GM12878 (cell line): Measurements from ENCODE around the gene PDCD1LG2. TPM values are rescaled to one million over a fixed set of nuclear protein-coding genes. Genes with fewer than 3 reads are reported as not detected.

ENCODE experiments used
- BCL11A ChIP-seq: IDR thresholded peaks from 2 replicates; pipeline ENCODE4 v1.6.1; 2011; ENCODE audit warnings: low read depth, low read length
- CREB1 ChIP-seq: IDR thresholded peaks from 2 replicates; pipeline ENCODE4 v1.6.1; 2012; ENCODE audit warnings: low read depth, mild to moderate bottlenecking, inconsistent platforms
- CREM ChIP-seq: IDR thresholded peaks from 2 replicates; pipeline ENCODE4 v1.6.1; 2014; ENCODE audit warnings: antibody characterized with exemption, low read depth
- EED ChIP-seq: sonication (generic); IDR thresholded peaks from 2 replicates; pipeline ENCODE4 v1.6.1; 2016; ENCODE audit warnings: antibody characterized with exemption, low read depth
- EP300 ChIP-seq, 2 experiments: fragments of 150-350 bp in 1 of 2; IDR thresholded peaks; 2 replicates each; pipeline ENCODE4 v1.6.1; 2011 to 2012; ENCODE audit warnings: low read depth in 2 of 2, low read length in 2 of 2, borderline replicate concordance in 1 of 2, improper control_type of control experiment in 1 of 2, inconsistent platforms in 1 of 2; ENCODE audit not compliant: control insufficient read depth in 1 of 2
- FOXM1 ChIP-seq: IDR thresholded peaks from 2 replicates; pipeline ENCODE4 v1.6.1; 2012; ENCODE audit warnings: low read depth, mild to moderate bottlenecking, inconsistent platforms, low read length, moderate library complexity
- IKZF2 ChIP-seq, 2 experiments: fragments of 450-650 bp; IDR thresholded peaks; 2 replicates each; pipeline ENCODE4 v1.6.1; 2017; ENCODE audit warnings: mild to moderate bottlenecking in 2 of 2, moderate library complexity in 2 of 2
- JUNB ChIP-seq: IDR thresholded peaks from 2 replicates; pipeline ENCODE4 v1.6.1; 2016; ENCODE audit warnings: antibody characterized with exemption, mild to moderate bottlenecking
- KAT2A ChIP-seq: conservative IDR thresholded peaks from 2 replicates; pipeline ENCODE4 v1.6.1; 2011; ENCODE audit warnings: low read depth, low read length; ENCODE audit not compliant: control insufficient read depth
- PAX5 ChIP-seq: IDR thresholded peaks from 2 replicates; pipeline ENCODE4 v1.6.1; 2011; ENCODE audit warnings: low read depth, low read length, borderline replicate concordance
- PAX8 ChIP-seq: fragments of 450-650 bp; IDR thresholded peaks from 2 replicates; pipeline ENCODE4 v1.6.1; 2017; ENCODE audit warnings: mild to moderate bottlenecking, moderate library complexity
- POU2F2 ChIP-seq: IDR thresholded peaks from 3 replicates; pipeline ENCODE4 v1.6.1; 2011; ENCODE audit warnings: low read depth, mild to moderate bottlenecking, low read length, borderline replicate concordance
- RUNX3 ChIP-seq: IDR thresholded peaks from 2 replicates; pipeline ENCODE4 v1.6.1; 2012; ENCODE audit warnings: low read length, inconsistent platforms
- SIN3A ChIP-seq: IDR thresholded peaks from 2 replicates; pipeline ENCODE4 v1.6.1; 2012; ENCODE audit warnings: low read depth, low read length, improper control_type of control experiment
- SMARCA5 ChIP-seq: fragments of 450-650 bp; IDR thresholded peaks from 2 replicates; pipeline ENCODE4 v1.6.1; 2017; ENCODE audit warnings: mild to moderate bottlenecking
- SUZ12 ChIP-seq: fragments of 200-600 bp; sonication (generic); IDR thresholded peaks from one replicate; pipeline ENCODE4 v1.6.1; 2018; ENCODE audit warnings: antibody characterized with exemption, mild to moderate bottlenecking; ENCODE audit not compliant: unreplicated experiment
- YY1 ChIP-seq: IDR thresholded peaks from 2 replicates; pipeline ENCODE4 v1.6.1; 2011; ENCODE audit warnings: low read depth, mild to moderate bottlenecking, low read length
- ZBED1 ChIP-seq: IDR thresholded peaks from 2 replicates; pipeline ENCODE4 v1.6.1; 2016; ENCODE audit warnings: borderline replicate concordance
- ZNF24 ChIP-seq: fragments of 450-650 bp; IDR thresholded peaks from 2 replicates; pipeline ENCODE4 v1.6.1; 2017; ENCODE audit warnings: antibody characterized with exemption, mild to moderate bottlenecking
- polyA plus RNA-seq, 11 experiments: library from polyadenylated mRNA; depleted of rRNA in 4 of 11; unstranded in 6 of 11; stranded (reverse) in 5 of 11; fragments of >200 nt; fragmentation: Nextera tagmentation in 4 of 11; fragmentation: Illumina TruSeq in 1 of 11; extraction: Ambion mirVana in 4 of 11; extraction: Trizol in 1 of 11; gene quantifications; 1 replicate in 1 of 11; 2 replicates in 10 of 11; pipeline versions ENCODE4 v1.2.1 to v1.2.3, GENCODE V29; 2011 to 2016; ENCODE audit warnings: inconsistent platforms in 2 of 11, missing spikeins in 2 of 11, low read depth in 1 of 11
- total RNA-seq, 4 experiments: library from RNA; depleted of rRNA in 3 of 4; stranded (reverse); fragments of >200 nt in 3 of 4; fragmentation: Illumina TruSeq in 1 of 4; extraction: Trizol in 1 of 4; gene quantifications; 2 replicates each; pipeline versions ENCODE4 v1.2.1 to v1.2.3, GENCODE V29; 2013 to 2021
- TF ChIP-seq, protein P1 (sequence below): fragments of 450-650 bp; IDR thresholded peaks from 2 replicates; pipeline ENCODE4 v1.6.1; 2016; ENCODE audit warnings: mild to moderate bottlenecking
- TF ChIP-seq, protein P2 (sequence below): IDR thresholded peaks from 2 replicates; pipeline ENCODE4 v1.6.1; 2012; ENCODE audit warnings: low read depth, low read length, improper control_type of control experiment
- TF ChIP-seq, protein P3 (sequence below): fragments of 450-650 bp; IDR thresholded peaks from 2 replicates; pipeline ENCODE4 v1.6.1; 2018; ENCODE audit warnings: mild to moderate bottlenecking, low read depth, moderate library complexity; ENCODE audit not compliant: partially characterized antibody

The PDCD1LG2 gene
- total and polyA plus RNA-seq, 10 of the 15 experiments (the other 5 are each of a cell fraction or from before 2014, with no cell fraction given) = 1.5 to 37.3 (median 3.0) TPM

DNA sequence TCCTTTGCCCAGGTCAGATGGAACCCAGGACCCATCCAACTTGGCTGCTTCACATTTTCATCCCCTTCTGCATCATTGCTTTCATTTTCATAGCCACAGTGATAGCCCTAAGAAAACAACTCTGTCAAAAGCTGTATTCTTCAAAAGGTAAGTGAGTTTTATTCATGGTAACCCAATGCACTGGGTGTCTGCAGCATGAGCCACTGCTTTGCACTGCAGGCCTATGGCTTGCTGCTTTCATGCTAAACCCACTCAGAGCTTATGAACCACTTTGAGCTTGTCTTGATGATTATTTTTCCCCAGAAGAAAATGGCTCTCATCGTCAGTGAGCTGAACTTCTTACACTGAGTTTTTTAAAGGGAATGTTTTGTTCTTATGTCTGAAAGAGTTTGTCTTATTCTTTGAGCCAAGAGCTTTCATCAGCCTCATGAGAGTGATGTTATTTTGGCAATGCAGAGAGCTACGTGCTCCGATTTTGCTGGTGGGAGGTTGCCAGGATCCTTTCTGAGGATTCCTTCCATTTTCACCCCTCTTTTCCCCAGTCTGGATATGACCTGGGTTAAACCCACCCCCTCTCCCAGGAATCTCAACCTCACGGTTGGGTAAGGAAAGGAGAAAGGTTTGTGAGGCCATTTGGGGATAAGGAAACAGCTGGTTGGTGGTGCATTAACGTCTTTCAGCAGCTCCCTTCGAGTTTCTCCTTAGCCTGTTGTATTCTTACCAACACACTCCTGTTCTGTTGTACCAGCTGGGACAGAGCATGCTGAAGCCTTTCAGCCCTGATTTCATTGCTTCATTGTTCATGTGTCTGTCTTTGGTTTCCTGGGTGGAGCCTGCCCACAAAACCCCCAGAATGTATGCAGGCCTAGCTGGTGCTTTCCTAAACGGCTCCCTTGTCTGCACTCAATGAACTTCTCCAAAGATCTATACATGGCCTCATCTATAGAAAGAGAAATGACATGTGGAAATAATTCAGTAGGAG lies 47.6 kb downstream of the PDCD1LG2 start (continued):
- TF ChIP-seq SUZ12 = no peak
- TF ChIP-seq ZBED1 = no peak
- TF ChIP-seq FOXM1 = peak; percentile 51; the same call in 1 of the 2 replicates
- TF ChIP-seq PAX5 = peak; percentile 13; the same call in 1 of the 2 replicates
- TF ChIP-seq IKZF2 (IDR thresholded peaks at IDR 0.05) = peak in 1 of 2 experiments; percentile 45; a peak in 2 of 4 replicates
- TF ChIP-seq KAT2A = no peak
- TF ChIP-seq PAX8 = no peak
- TF ChIP-seq BCL11A = no peak
- TF ChIP-seq, protein P1, sequence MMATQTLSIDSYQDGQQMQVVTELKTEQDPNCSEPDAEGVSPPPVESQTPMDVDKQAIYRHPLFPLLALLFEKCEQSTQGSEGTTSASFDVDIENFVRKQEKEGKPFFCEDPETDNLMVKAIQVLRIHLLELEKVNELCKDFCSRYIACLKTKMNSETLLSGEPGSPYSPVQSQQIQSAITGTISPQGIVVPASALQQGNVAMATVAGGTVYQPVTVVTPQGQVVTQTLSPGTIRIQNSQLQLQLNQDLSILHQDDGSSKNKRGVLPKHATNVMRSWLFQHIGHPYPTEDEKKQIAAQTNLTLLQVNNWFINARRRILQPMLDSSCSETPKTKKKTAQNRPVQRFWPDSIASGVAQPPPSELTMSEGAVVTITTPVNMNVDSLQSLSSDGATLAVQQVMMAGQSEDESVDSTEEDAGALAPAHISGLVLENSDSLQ = peak; percentile 74
- TF ChIP-seq, protein P2, sequence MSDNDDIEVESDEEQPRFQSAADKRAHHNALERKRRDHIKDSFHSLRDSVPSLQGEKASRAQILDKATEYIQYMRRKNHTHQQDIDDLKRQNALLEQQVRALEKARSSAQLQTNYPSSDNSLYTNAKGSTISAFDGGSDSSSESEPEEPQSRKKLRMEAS = peak; percentile 50; the same call in 1 of the 2 replicates
- TF ChIP-seq, protein P3, sequence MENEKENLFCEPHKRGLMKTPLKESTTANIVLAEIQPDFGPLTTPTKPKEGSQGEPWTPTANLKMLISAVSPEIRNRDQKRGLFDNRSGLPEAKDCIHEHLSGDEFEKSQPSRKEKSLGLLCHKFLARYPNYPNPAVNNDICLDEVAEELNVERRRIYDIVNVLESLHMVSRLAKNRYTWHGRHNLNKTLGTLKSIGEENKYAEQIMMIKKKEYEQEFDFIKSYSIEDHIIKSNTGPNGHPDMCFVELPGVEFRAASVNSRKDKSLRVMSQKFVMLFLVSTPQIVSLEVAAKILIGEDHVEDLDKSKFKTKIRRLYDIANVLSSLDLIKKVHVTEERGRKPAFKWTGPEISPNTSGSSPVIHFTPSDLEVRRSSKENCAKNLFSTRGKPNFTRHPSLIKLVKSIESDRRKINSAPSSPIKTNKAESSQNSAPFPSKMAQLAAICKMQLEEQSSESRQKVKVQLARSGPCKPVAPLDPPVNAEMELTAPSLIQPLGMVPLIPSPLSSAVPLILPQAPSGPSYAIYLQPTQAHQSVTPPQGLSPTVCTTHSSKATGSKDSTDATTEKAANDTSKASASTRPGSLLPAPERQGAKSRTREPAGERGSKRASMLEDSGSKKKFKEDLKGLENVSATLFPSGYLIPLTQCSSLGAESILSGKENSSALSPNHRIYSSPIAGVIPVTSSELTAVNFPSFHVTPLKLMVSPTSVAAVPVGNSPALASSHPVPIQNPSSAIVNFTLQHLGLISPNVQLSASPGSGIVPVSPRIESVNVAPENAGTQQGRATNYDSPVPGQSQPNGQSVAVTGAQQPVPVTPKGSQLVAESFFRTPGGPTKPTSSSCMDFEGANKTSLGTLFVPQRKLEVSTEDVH = no peak
- TF ChIP-seq SIN3A = 0 out of 2 replicates have a peak, but pooled peaks have one; percentile 31
- TF ChIP-seq SMARCA5 = no peak
- TF ChIP-seq EED = peak; percentile 73
- TF ChIP-seq YY1 = 0 out of 2 replicates have a peak, but pooled peaks have one; percentile 2
- no peak for TF ChIP-seq EP300 (IDR thresholded peaks at IDR 0.05; ENCODE audit: borderline replicate concordance in 1 of 2, control insufficient read depth in 1 of 2, low read depth in 2 of 2, low read length in 2 of 2)
- TF ChIP-seq POU2F2 = 0 out of 3 replicates have a peak, but pooled peaks have one; percentile 18
- peak; percentile 29; the same call in 1 of the 2 replicates for TF ChIP-seq CREM
- no peak; the same call in 1 of the 2 replicates for TF ChIP-seq JUNB
- 0 out of 2 replicates have a peak, but pooled peaks have one; percentile 41 for TF ChIP-seq CREB1
- TF ChIP-seq RUNX3 = peak; percentile 90
- peak; percentile 89 for TF ChIP-seq ZNF24
